Measurements from ENCODE around the gene FLYWCH2. TPM values are rescaled to one million over a fixed set of nuclear protein-coding genes. Genes with fewer than 3 reads are reported as not detected.

The FLYWCH2 gene
- total RNA-seq, 1 donor from 2014 or later, result 54.0 TPM

- Mint-ChIP-seq H3K36me3 (ENCODE audit: unreplicated experiment) (peaks cover 7% of the 10 kb centered on the region), H3K9me3 (ENCODE audit: unreplicated experiment) (no peaks in the 10 kb centered on the region), H3K27me3 (ENCODE audit: unreplicated experiment) (no peaks in the 10 kb centered on the region), H3K4me1 (ENCODE audit: unreplicated experiment) (peaks cover 36% of the 10 kb centered on the region), H3K27ac (ENCODE audit: unreplicated experiment) (no peak overlapping the region), H3K4me3 (ENCODE audit: unreplicated experiment) (peak overlapping the region; percentile 32)
- no peak for DNase-seq (ENCODE audit: extremely low spot score, unreplicated experiment)
- TF ChIP-seq CTCF (IDR thresholded peaks at IDR 0.05), result no peak
These were observed 31.2 kb downstream of the FLYWCH2 start for GRCh38 chr16:2914233-2914632.

DNA sequence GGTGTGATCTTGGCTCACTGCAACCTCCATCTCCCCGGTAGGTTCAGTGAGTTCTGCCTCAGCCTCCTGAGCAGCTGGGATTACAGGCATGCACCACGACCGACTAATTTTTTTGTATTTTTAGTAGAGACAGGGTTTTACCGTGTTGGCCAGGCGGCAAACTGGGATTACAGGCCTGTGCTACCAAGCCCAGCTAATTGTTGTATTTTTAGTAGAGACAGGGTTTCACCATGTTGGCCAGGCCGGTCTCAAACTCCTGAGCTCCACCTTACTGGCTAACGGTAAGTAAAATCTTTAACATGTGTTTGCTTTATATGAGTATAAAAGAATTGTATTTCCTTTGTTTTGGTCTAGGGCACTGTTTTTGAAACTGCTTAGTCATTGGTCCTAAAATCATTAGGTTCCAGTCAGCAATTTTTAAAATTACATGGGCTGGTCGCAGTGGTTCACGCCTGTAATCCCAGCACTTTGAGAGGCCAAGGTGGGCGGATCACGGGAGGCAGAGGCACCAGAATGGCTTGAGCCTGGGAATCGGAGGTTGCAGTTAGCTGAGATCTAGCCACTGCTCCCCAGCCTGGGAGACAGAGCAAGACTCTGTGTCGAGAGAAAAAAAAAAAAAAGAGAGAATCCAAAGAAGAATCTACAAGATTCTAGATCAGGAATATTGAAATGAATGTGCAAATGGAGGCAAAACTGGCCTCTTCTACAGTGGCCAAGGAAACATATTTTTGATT, 32.3 kb downstream of the FLYWCH2 start:
- no peaks in the 10 kb centered on the region for H3K9me3 Mint-ChIP-seq (ENCODE audit: unreplicated experiment)
- peaks cover 13% of the 10 kb centered on the region for H3K36me3 Mint-ChIP-seq (ENCODE audit: unreplicated experiment)
- no peaks in the 10 kb centered on the region for H3K27me3 Mint-ChIP-seq (ENCODE audit: unreplicated experiment)
- TF ChIP-seq CTCF (IDR thresholded peaks at IDR 0.05), result no peak
- H3K4me3 Mint-ChIP-seq (ENCODE audit: unreplicated experiment), result no peak overlapping the region
- peak overlapping the region; percentile 75 for H3K27ac Mint-ChIP-seq (ENCODE audit: unreplicated experiment)
- peaks cover 40% of the 10 kb centered on the region for H3K4me1 Mint-ChIP-seq (ENCODE audit: unreplicated experiment)
- DNase-seq (ENCODE audit: extremely low spot score, unreplicated experiment), result no peak

- Mint-ChIP-seq H3K36me3 (ENCODE audit: unreplicated experiment) (peaks cover 26% of the 10 kb centered on the region), H3K4me3 (ENCODE audit: unreplicated experiment) (no peak overlapping the region), H3K27ac (ENCODE audit: unreplicated experiment) (peak overlapping the region; percentile 84), H3K27me3 (ENCODE audit: unreplicated experiment) (no peaks in the 10 kb centered on the region), H3K4me1 (ENCODE audit: unreplicated experiment) (peaks cover 17% of the 10 kb centered on the region), H3K9me3 (ENCODE audit: unreplicated experiment) (no peaks in the 10 kb centered on the region)
- DNase-seq (ENCODE audit: extremely low spot score, unreplicated experiment), result no peak
- TF ChIP-seq CTCF (IDR thresholded peaks at IDR 0.05), result peak; percentile 88
These were observed 36.7 kb downstream of the FLYWCH2 start for GRCh38 chr16:2919511-2920255.

- Mint-ChIP-seq H3K27ac (ENCODE audit: unreplicated experiment) (no peak overlapping the region), H3K4me3 (ENCODE audit: unreplicated experiment) (no peak overlapping the region), H3K36me3 (ENCODE audit: unreplicated experiment) (peaks cover 20% of the 10 kb centered on the region), H3K4me1 (ENCODE audit: unreplicated experiment) (peaks cover 10% of the 10 kb centered on the region), H3K9me3 (ENCODE audit: unreplicated experiment) (no peaks in the 10 kb centered on the region), H3K27me3 (ENCODE audit: unreplicated experiment) (no peaks in the 10 kb centered on the region)
- no peak for TF ChIP-seq CTCF (IDR thresholded peaks at IDR 0.05)
- no peak for DNase-seq (ENCODE audit: extremely low spot score, unreplicated experiment)
These were observed 40.5 kb downstream of the FLYWCH2 start for GRCh38 chr16:2923481-2923880.
